Endodermal cell (in vitro differentiated cells): Measurements from ENCODE around the gene SGMS1. TPM values are rescaled to one million over a fixed set of nuclear protein-coding genes. Genes with fewer than 3 reads are reported as not detected.

Experiments used
- DNase-seq: peaks from one replicate; pipeline ENCODE4 v3.0.0-alpha.2; 2017
- H3K27ac ChIP-seq: 2 replicates; pipeline ENCODE4 v1.5.1; 2013; ENCODE audit warnings: mild to moderate bottlenecking, low read depth, low read length, moderate library complexity
- H3K27me3 ChIP-seq: 2 replicates; pipeline ENCODE4 v1.6.1; 2013; ENCODE audit warnings: mild to moderate bottlenecking, low read length, moderate library complexity; ENCODE audit not compliant: insufficient read depth, control insufficient read depth, poor library complexity, severe bottlenecking
- H3K36me3 ChIP-seq: 2 replicates; pipeline ENCODE4 v1.7.0; 2013; ENCODE audit warnings: mild to moderate bottlenecking, low read length, moderate library complexity; ENCODE audit not compliant: control insufficient read depth, insufficient read depth
- H3K4me1 ChIP-seq: one replicate; pipeline ENCODE4 v1.7.0; 2013; ENCODE audit warnings: low read length; ENCODE audit not compliant: control insufficient read depth, insufficient read depth
- H3K4me3 ChIP-seq: 2 replicates; pipeline ENCODE4 v1.5.1; 2013; ENCODE audit warnings: mild to moderate bottlenecking, low read length, moderate library complexity
- H3K9ac ChIP-seq: 2 replicates; pipeline ENCODE4 v1.6.1; 2013; ENCODE audit warnings: mild to moderate bottlenecking, low read length, moderate library complexity; ENCODE audit not compliant: poor library complexity, severe bottlenecking; ENCODE audit errors: extremely low read depth
- H3K9me3 ChIP-seq: 2 replicates; pipeline ENCODE4 v1.6.1; 2013; ENCODE audit warnings: mild to moderate bottlenecking, low read length, moderate library complexity; ENCODE audit not compliant: control insufficient read depth
- H3K27ac Mint-ChIP-seq: 2 replicates; pipeline ENCODE4 v1.8.0; 2020; ENCODE audit warnings: mixed read lengths
- H3K27me3 Mint-ChIP-seq: 2 replicates; pipeline ENCODE4 v1.8.0; 2021; ENCODE audit warnings: mild to moderate bottlenecking, mixed read lengths; ENCODE audit not compliant: insufficient read depth
- H3K36me3 Mint-ChIP-seq: 2 replicates; pipeline ENCODE4 v1.8.0; 2020; ENCODE audit warnings: low read depth, mixed read lengths
- H3K4me1 Mint-ChIP-seq: 2 replicates; pipeline ENCODE4 v1.8.0; 2020; ENCODE audit warnings: mixed read lengths
- H3K4me3 Mint-ChIP-seq: 2 replicates; pipeline ENCODE4 v1.8.0; 2020; ENCODE audit warnings: mild to moderate bottlenecking, moderate library complexity, mixed read lengths
- H3K9me3 Mint-ChIP-seq: 2 replicates; pipeline ENCODE4 v1.8.0; 2020; ENCODE audit warnings: mild to moderate bottlenecking, mixed read lengths
- CTCF ChIP-seq: fragments of 200-600 bp; sonication (generic); conservative IDR thresholded peaks from 2 replicates; pipeline ENCODE4 v1.5.0; 2021; ENCODE audit warnings: antibody characterized with exemption, mild to moderate bottlenecking
- WGBS, 2 experiments: methylation state at CpG; one replicate each; pipeline versions ENCODE4 v1.1.5 to v1.1.7; 2013; ENCODE audit warnings: missing lambda C conversion rate in 2 of 2, mixed read lengths in 1 of 2; ENCODE audit not compliant: insufficient coverage in 1 of 2, insufficient read length in 1 of 2; 5-methylcytosine and 5-hydroxymethylcytosine counted together
- total RNA-seq, 2 donors: library from RNA; stranded (reverse); fragmentation: NEBNext Ultra II Directional in 1 of 2; extraction: Animal tissue kit (Norgen Biotek cat#: 25700) in 1 of 2; gene quantifications; 2 replicates in 1 of 2; 3 replicates in 1 of 2; pipeline ENCODE4 v1.2.1, GENCODE V29; 2021

Gene SGMS1
- total RNA-seq, 2 donors from 2014 or later = 12.0 to 14.3 TPM

GRCh38 chr10:50527442-50528043 is 96.2 kb downstream of the SGMS1 start:
- no peaks in the 10 kb centered on the region for H3K27me3 Mint-ChIP-seq
- Histone ChIP-seq H3K27ac (no peak overlapping the region), H3K9ac (no peak overlapping the region), H3K4me1 (peaks cover 16% of the 10 kb centered on the region), H3K36me3 (no peaks in the 10 kb centered on the region), H3K27me3 (peaks cover 2% of the 10 kb centered on the region), H3K9me3 (no peaks in the 10 kb centered on the region), H3K4me3 (peak overlapping the region; percentile 39)
- H3K4me1 Mint-ChIP-seq = peaks cover 62% of the 10 kb centered on the region
- no peak overlapping the region for H3K4me3 Mint-ChIP-seq
- no peak for TF ChIP-seq CTCF
- no peak for DNase-seq
- H3K36me3 Mint-ChIP-seq = no peaks in the 10 kb centered on the region
- H3K27ac Mint-ChIP-seq = peak overlapping the region; percentile 69
- 39 to 70% methylated on average over 5 to 7 of the region's 7 CpGs for WGBS, 2 experiments
- H3K9me3 Mint-ChIP-seq = no peaks in the 10 kb centered on the region

GRCh38 chr10:50526185-50526584 is 97.6 kb downstream of the SGMS1 start:
- H3K9me3 ChIP-seq = no peaks in the 10 kb centered on the region
- H3K36me3 Mint-ChIP-seq = no peaks in the 10 kb centered on the region
- peaks cover 14% of the 10 kb centered on the region for H3K4me1 ChIP-seq
- WGBS, 2 experiments = 68 to 94% methylated on average over 3 to 4 of the region's 4 CpGs
- no peaks in the 10 kb centered on the region for H3K9me3 Mint-ChIP-seq
- H3K36me3 ChIP-seq = no peaks in the 10 kb centered on the region
- no peaks in the 10 kb centered on the region for H3K27me3 ChIP-seq
- H3K4me3 Mint-ChIP-seq = no peak overlapping the region
- H3K27me3 Mint-ChIP-seq = no peaks in the 10 kb centered on the region
- H3K27ac Mint-ChIP-seq = no peak overlapping the region
- no peak overlapping the region for H3K9ac ChIP-seq
- H3K4me1 Mint-ChIP-seq = peaks cover 56% of the 10 kb centered on the region
- TF ChIP-seq CTCF = no peak
- H3K27ac ChIP-seq = no peak overlapping the region
- no peak for DNase-seq
- H3K4me3 ChIP-seq = no peak overlapping the region

GRCh38 chr10:50523357-50523756 is 100.4 kb downstream of the SGMS1 start:
- Mint-ChIP-seq H3K9me3 (no peaks in the 10 kb centered on the region), H3K36me3 (no peaks in the 10 kb centered on the region), H3K27ac (no peak overlapping the region), H3K4me1 (peaks cover 46% of the 10 kb centered on the region), H3K27me3 (no peaks in the 10 kb centered on the region), H3K4me3 (no peak overlapping the region)
- H3K27me3 ChIP-seq = no peaks in the 10 kb centered on the region
- no peak overlapping the region for H3K27ac ChIP-seq
- H3K9me3 ChIP-seq = no peaks in the 10 kb centered on the region
- no peak for TF ChIP-seq CTCF
- H3K4me3 ChIP-seq = no peak overlapping the region
- no peak for DNase-seq
- H3K9ac ChIP-seq = no peak overlapping the region
- H3K4me1 ChIP-seq = peaks cover 13% of the 10 kb centered on the region
- no peaks in the 10 kb centered on the region for H3K36me3 ChIP-seq
